OCI-LY7 (cell line): ENCODE results near the gene GIPC1. TPM values are rescaled to one million over a fixed set of nuclear protein-coding genes. Genes with fewer than 3 reads are reported as not detected.

ENCODE experiments used
- BruUV-seq: library from RNA; stranded (reverse); fragments of 400-500 nt; replicated peaks from 2 replicates; lab custom pipeline; 2021; lab: Mats Ljungman, UMichigan
- CTCF ChIA-PET: fragments of 300-600 bp; sonication (Branson Sonifier 250); formaldehyde crosslinking; loops from one replicate; lab custom pipeline; 2022; ENCODE audit warnings: antibody characterized with exemption; ENCODE audit not compliant: unreplicated experiment; lab: Charles Lee
- POLR2A ChIA-PET: fragments of 300-600 bp; sonication (Branson Sonifier 250); formaldehyde crosslinking; loops from one replicate; lab custom pipeline; 2022; ENCODE audit warnings: antibody characterized with exemption; lab: Charles Lee
- DNase-seq: peaks from one replicate; pipeline ENCODE4 v3.0.0-alpha.2; 2015; ENCODE audit warnings: low spot score
- H2AFZ ChIP-seq: fragments of 200-600 bp; sonication (generic), shearing (Covaris generic); 2 replicates; pipeline ENCODE4 v1.6.1; 2014; ENCODE audit warnings: mild to moderate bottlenecking, antibody characterized with exemption, low read length, moderate library complexity
- H3K27ac ChIP-seq: fragments of 200-600 bp; sonication (generic); 2 replicates; pipeline ENCODE4 v1.5.1; 2014; ENCODE audit warnings: mixed run types, low read depth, mild to moderate bottlenecking, moderate library complexity, low read length, inconsistent platforms; ENCODE audit not compliant: poor library complexity, severe bottlenecking
- H3K36me3 ChIP-seq: fragments of 200-600 bp; sonication (generic); 2 replicates; pipeline ENCODE4 v1.6.1; 2014; ENCODE audit warnings: mild to moderate bottlenecking, antibody characterized with exemption, low read length, moderate library complexity, mixed read lengths; ENCODE audit not compliant: insufficient read depth
- H3K4me1 ChIP-seq: fragments of 200-600 bp; sonication (generic); 2 replicates; pipeline ENCODE4 v1.5.1; 2014; ENCODE audit warnings: mild to moderate bottlenecking, low read length; ENCODE audit not compliant: insufficient read depth, poor library complexity, severe bottlenecking
- H3K4me2 ChIP-seq: fragments of 200-600 bp; sonication (generic); 2 replicates; pipeline ENCODE4 v1.6.1; 2014; ENCODE audit warnings: mild to moderate bottlenecking, low read length
- H3K4me3 ChIP-seq: fragments of 200-600 bp; sonication (generic); 2 replicates; pipeline ENCODE4 v1.5.1; 2014; ENCODE audit warnings: mild to moderate bottlenecking, low read depth, low read length; ENCODE audit not compliant: poor library complexity, severe bottlenecking
- H3K79me2 ChIP-seq: fragments of 200-600 bp; sonication (generic); 2 replicates; pipeline ENCODE4 v1.6.1; 2016; ENCODE audit warnings: low read depth, mild to moderate bottlenecking, low read length, moderate library complexity, mixed read lengths; ENCODE audit not compliant: insufficient read depth
- H3K9me2 ChIP-seq: fragments of 200-600 bp; sonication (generic); 2 replicates; pipeline ENCODE4 v1.6.1; 2016; ENCODE audit warnings: mild to moderate bottlenecking, low read length, mixed read lengths; ENCODE audit not compliant: insufficient read depth
- H3K9me3 ChIP-seq: fragments of 200-600 bp; sonication (generic); 2 replicates; pipeline ENCODE4 v1.6.1; 2014; ENCODE audit warnings: mild to moderate bottlenecking, mixed run types, low read length, mixed read lengths
- H4K20me1 ChIP-seq: fragments of 200-600 bp; sonication (generic); 2 replicates; pipeline ENCODE4 v1.6.1; 2014; ENCODE audit warnings: mild to moderate bottlenecking, antibody characterized with exemption, low read length, moderate library complexity, mixed read lengths; ENCODE audit not compliant: insufficient read depth
- EZH2phosphoT487 ChIP-seq: fragments of 200-600 bp; sonication (generic); IDR thresholded peaks from 2 replicates; pipeline ENCODE4 v1.6.1; 2018; ENCODE audit warnings: low read depth, borderline replicate concordance, mild to moderate bottlenecking, mixed run types, antibody characterized with exemption, low read length, moderate library complexity, mixed read lengths
- intact Hi-C: fragments of 100-400 bp; cut with micrococcal nuclease; formaldehyde crosslinking; loops from one replicate; pipeline ENCODE4 v1.10.0; 2022; ENCODE audit not compliant: unreplicated experiment
- total RNA-seq, 2 experiments: library from RNA; depleted of rRNA in 1 of 2; stranded (reverse); fragments of >200 nt in 1 of 2; shearing (Covaris generic) in 1 of 2; gene quantifications; 2 replicates each; pipeline ENCODE4 v1.2.3, GENCODE V29; 2014 to 2022
- TF ChIP-seq, protein P1 (sequence below): fragments of 200-600 bp; sonication (generic); conservative IDR thresholded peaks from 2 replicates; pipeline ENCODE4 v1.5.1; 2014; ENCODE audit warnings: mild to moderate bottlenecking, antibody characterized with exemption, low read length, moderate library complexity, mixed read lengths

Gene GIPC1
- total RNA-seq, 2 experiments from 2014 or later = 18.5 to 38.3 TPM

DNA sequence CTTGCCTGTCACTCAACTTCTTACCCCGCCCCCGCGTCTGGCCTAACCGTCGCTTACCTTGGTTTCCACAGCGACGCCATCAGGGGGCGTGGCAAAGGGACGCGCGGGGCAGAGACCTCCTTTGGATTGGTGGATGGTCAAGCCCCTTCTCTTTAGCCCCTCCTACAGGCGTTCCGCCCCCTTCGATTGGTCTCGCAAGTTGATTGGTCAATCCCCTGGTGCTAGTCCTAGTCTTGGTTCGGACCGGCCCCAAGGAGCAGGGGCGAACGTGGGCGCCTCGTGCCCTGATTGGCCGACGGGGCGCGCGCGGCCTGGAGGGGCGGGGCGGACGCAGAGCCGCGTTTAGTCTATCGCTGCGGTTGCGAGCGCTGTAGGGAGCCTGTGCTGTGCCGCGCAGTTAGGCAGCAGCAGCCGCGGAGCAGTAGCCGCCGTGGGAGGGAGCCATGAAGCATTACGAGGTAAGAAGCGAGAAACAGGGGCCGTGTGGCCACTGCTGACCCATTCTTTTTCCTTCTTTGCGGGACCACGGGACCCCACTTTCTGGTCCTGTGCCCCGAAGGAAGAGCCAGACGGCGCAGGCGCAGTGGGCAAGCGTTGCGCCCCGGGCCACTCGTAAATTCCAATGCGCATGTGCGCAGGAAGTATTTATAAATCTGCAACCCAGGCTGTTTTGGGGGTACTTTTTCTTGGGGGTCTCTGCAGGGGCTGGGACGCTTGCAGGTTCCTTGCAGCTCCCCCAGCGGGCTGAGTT is 33.5 kb upstream of the GIPC1 start, which contains the start of gene TECR:
TSS of gene TECR (plus strand) at position 341 of the 751 bp plus-strand sequence. CDS start at position 444, 103 bp downstream.
- intact Hi-C loops = loop anchor here (1.0 kb wide), 2 partner anchors 11 to 160 kb away; partner anchors contain the start of gene DNAJB1
- Histone ChIP-seq H3K4me2 (peak within 1 kb of the TSS; percentile 80), H3K4me1 (peaks cover 38% of the 10 kb centered on the region), H2AFZ (peak within 1 kb of the TSS; percentile 77), H3K4me3 (peak within 1 kb of the TSS; percentile 85), H3K27ac (peak within 1 kb of the TSS; percentile 54), H3K9me2 (no peaks in the 10 kb centered on the region), H3K9me3 (no peaks in the 10 kb centered on the region), H3K36me3 (peaks cover 14% of the 10 kb centered on the region), H4K20me1 (0 out of 2 replicates have a peak, but pooled peaks cover 5% of the 10 kb centered on the region), H3K79me2 (peaks cover 43% of the 10 kb centered on the region)
- TF ChIP-seq, protein P1, sequence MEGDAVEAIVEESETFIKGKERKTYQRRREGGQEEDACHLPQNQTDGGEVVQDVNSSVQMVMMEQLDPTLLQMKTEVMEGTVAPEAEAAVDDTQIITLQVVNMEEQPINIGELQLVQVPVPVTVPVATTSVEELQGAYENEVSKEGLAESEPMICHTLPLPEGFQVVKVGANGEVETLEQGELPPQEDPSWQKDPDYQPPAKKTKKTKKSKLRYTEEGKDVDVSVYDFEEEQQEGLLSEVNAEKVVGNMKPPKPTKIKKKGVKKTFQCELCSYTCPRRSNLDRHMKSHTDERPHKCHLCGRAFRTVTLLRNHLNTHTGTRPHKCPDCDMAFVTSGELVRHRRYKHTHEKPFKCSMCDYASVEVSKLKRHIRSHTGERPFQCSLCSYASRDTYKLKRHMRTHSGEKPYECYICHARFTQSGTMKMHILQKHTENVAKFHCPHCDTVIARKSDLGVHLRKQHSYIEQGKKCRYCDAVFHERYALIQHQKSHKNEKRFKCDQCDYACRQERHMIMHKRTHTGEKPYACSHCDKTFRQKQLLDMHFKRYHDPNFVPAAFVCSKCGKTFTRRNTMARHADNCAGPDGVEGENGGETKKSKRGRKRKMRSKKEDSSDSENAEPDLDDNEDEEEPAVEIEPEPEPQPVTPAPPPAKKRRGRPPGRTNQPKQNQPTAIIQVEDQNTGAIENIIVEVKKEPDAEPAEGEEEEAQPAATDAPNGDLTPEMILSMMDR = no peak
- no peak for TF ChIP-seq EZH2phosphoT487
- DNase-seq = peak; percentile 100
- POLR2A ChIA-PET = no interaction called here
- CTCF ChIA-PET = no interaction called here
- no TSS peak for BruUV-seq

DNA sequence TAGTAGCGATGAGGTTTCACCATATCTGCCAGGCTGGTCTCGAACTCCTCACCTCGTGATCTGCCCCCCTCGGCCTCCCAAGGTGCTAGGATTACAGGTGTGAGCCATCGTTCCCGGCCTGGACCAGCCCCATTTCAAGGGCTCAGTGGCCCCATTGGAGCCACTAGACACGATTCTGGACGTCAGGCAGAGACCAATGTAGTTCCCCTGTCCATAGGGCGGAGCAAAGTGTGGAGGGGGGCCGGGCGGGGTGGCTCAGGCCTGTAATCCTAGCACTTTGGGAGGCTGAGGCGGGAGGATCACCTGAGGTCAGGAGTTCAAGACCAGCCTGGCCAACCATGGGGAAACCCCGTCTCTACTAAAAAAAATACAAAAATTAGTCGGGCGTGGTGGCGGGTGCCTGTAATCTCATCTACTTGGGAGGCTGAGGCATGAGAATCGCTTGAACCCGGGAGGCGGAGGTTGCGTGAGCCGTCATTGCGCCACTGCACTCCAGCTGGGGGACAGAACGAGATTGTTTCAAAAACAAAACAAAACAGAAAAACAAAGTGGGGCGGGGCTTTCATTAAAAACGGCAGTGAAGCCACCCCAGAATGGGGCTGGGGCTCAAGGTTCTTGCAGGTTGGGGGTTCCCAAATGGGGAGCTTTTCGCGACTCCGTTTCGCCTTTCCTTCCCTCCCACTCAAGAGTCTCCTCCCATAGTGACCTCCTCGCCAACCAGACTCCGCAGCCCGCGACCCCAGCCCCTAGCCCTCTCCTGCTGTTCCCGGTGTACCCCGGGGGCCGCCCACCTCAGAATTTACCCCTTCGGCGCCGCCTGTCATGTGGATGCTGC is 32.7 kb upstream of the GIPC1 start:
- intact Hi-C loops = loop anchor here (1.0 kb wide), 2 partner anchors 10 to 161 kb away; partner anchors contain the start of gene DNAJB1
- peaks cover 39% of the 10 kb centered on the region for H3K79me2 ChIP-seq
- peak overlapping the region; percentile 77 for H2AFZ ChIP-seq
- H3K4me3 ChIP-seq = peak overlapping the region; percentile 85
- 0 out of 2 replicates have a peak, but pooled peaks cover 5% of the 10 kb centered on the region for H4K20me1 ChIP-seq
- TF ChIP-seq, protein P1 = no peak
- no peak for TF ChIP-seq EZH2phosphoT487
- no peak overlapping the region for H3K27ac ChIP-seq
- H3K36me3 ChIP-seq = peaks cover 13% of the 10 kb centered on the region
- POLR2A ChIA-PET = interaction anchor here (0.6 kb wide), 1 partner anchor 17 kb away, joined by 3 read pairs; no protein-coding TSS in a partner anchor
- peak overlapping the region; percentile 72 for H3K4me2 ChIP-seq
- H3K4me1 ChIP-seq = peaks cover 42% of the 10 kb centered on the region
- CTCF ChIA-PET = no interaction called here
- no TSS peak for BruUV-seq
- no peaks in the 10 kb centered on the region for H3K9me3 ChIP-seq
- H3K9me2 ChIP-seq = no peaks in the 10 kb centered on the region
- DNase-seq = no peak
